B cell (primary cell): ENCODE measurements around the gene SLC16A1. TPM values are rescaled to one million over a fixed set of nuclear protein-coding genes. Genes with fewer than 3 reads are reported as not detected.

Source experiments
- ATAC-seq: fragments of 200-7000 bp; cut with Tn5 transposase; one replicate; pipeline ENCODE4 v1.10.0; 2021; ENCODE audit warnings: low read depth, mild to moderate bottlenecking, moderate number of reproducible peaks, moderate library complexity
- CTCF ChIA-PET: fragments of 350-600 bp; sonication (Branson Sonifier 250); formaldehyde crosslinking; loops from one replicate; lab custom pipeline; 2021; ENCODE audit warnings: antibody characterized with exemption, inconsistent platforms; lab: Charles Lee
- POLR2A ChIA-PET: fragments of 350-600 bp; sonication (Branson Sonifier 250); formaldehyde crosslinking; loops from one replicate; lab custom pipeline; 2021; ENCODE audit warnings: antibody characterized with exemption; lab: Charles Lee
- DNase-seq: peaks from one replicate; pipeline ENCODE4 v3.0.0; 2013
- H2AFZ ChIP-seq: 2 replicates; pipeline ENCODE4 v1.6.1; 2012; ENCODE audit warnings: mild to moderate bottlenecking, low read depth, low read length; ENCODE audit not compliant: insufficient read depth, poor library complexity, severe bottlenecking
- H3K27ac ChIP-seq, 2 donors: 1 replicate in 1 of 2; 2 replicates in 1 of 2; pipeline ENCODE4 v1.5.1; 2012 to 2013; ENCODE audit warnings: low read length in 2 of 2, mild to moderate bottlenecking in 2 of 2, moderate library complexity in 1 of 2
- H3K27me3 ChIP-seq, 4 experiments: fragments of 200-600 bp in 1 of 4; sonication (generic) in 1 of 4; replicated peaks in 1 of 4; 1 replicate in 2 of 4; 2 replicates in 2 of 4; pipeline versions ENCODE4 v1.6.1 to v1.7.0; 2013 to 2016; ENCODE audit warnings: low read length in 3 of 4, mild to moderate bottlenecking in 2 of 4, mixed read lengths in 1 of 4, moderate library complexity in 1 of 4; ENCODE audit not compliant: insufficient read depth in 4 of 4, control insufficient read depth in 3 of 4; ENCODE audit errors: control extremely low read depth in 1 of 4
- H3K36me3 ChIP-seq, 2 experiments: replicated peaks in 1 of 2; 1 replicate in 1 of 2; 2 replicates in 1 of 2; pipeline versions ENCODE4 v1.6.1 to v1.7.1; 2013; ENCODE audit warnings: low read length in 1 of 2; ENCODE audit not compliant: insufficient read depth in 2 of 2, control insufficient read depth in 1 of 2; ENCODE audit errors: control extremely low read depth in 1 of 2, extremely low read depth in 1 of 2
- H3K4me1 ChIP-seq, 2 donors: fragments of 200-600 bp in 1 of 2; sonication (generic) in 1 of 2; 1 replicate in 1 of 2; 2 replicates in 1 of 2; pipeline versions ENCODE4 v1.5.1 to v1.6.1; 2013 to 2017; ENCODE audit warnings: low read length in 2 of 2; ENCODE audit not compliant: control insufficient read depth in 2 of 2, insufficient read depth in 2 of 2
- H3K4me2 ChIP-seq: replicated peaks from 2 replicates; pipeline ENCODE3; 2012; ENCODE audit warnings: mild to moderate bottlenecking, low read depth, low read length; ENCODE audit not compliant: poor library complexity, severe bottlenecking
- H3K4me3 ChIP-seq, 5 experiments: fragments of 200-600 bp in 1 of 5; sonication (generic) in 1 of 5; 1 replicate in 3 of 5; 2 replicates in 2 of 5; pipeline versions ENCODE4 v1.5.1 to v1.7.0; 2011 to 2016; ENCODE audit warnings: low read length in 4 of 5, mild to moderate bottlenecking in 4 of 5, low read depth in 2 of 5, control low read depth in 1 of 5, moderate library complexity in 1 of 5; ENCODE audit not compliant: insufficient read depth in 1 of 5; ENCODE audit errors: control extremely low read depth in 1 of 5, extremely low read depth in 1 of 5
- H3K79me2 ChIP-seq: fragments of 200-600 bp; sonication (generic); one replicate; pipeline ENCODE4 v1.6.0; 2016; ENCODE audit warnings: low read length; ENCODE audit not compliant: control insufficient read depth, insufficient read depth
- H3K9ac ChIP-seq: fragments of 200-600 bp; sonication (generic); 2 replicates; pipeline ENCODE4 v1.6.1; 2017; ENCODE audit warnings: mild to moderate bottlenecking, low read length, moderate library complexity
- H3K9me3 ChIP-seq, 3 donors: one replicate each; pipeline versions ENCODE4 v1.6.1 to v1.7.1; 2013; ENCODE audit warnings: low read length in 2 of 3; ENCODE audit not compliant: control insufficient read depth in 2 of 3, insufficient read depth in 1 of 3; ENCODE audit errors: control extremely low read depth in 1 of 3
- H4K20me1 ChIP-seq: 2 replicates; pipeline ENCODE4 v1.6.0; 2012; ENCODE audit warnings: mild to moderate bottlenecking, low read length; ENCODE audit not compliant: insufficient read depth, control insufficient read depth, poor library complexity, severe bottlenecking
- H3K27ac Mint-ChIP-seq: one replicate; pipeline ENCODE4 v1.8.0; 2021; ENCODE audit warnings: mixed read lengths
- H3K27me3 Mint-ChIP-seq: one replicate; pipeline ENCODE4 v1.8.0; 2021; ENCODE audit warnings: mixed read lengths
- H3K4me1 Mint-ChIP-seq: one replicate; pipeline ENCODE4 v1.8.0; 2021; ENCODE audit warnings: mixed read lengths
- H3K4me3 Mint-ChIP-seq: one replicate; pipeline ENCODE4 v1.8.0; 2021; ENCODE audit warnings: mixed read lengths
- H3K9me3 Mint-ChIP-seq: one replicate; pipeline ENCODE4 v1.8.0; 2022; ENCODE audit warnings: mixed read lengths; ENCODE audit not compliant: insufficient read depth
- EZH2 ChIP-seq: IDR thresholded peaks from 2 replicates; pipeline ENCODE4 v1.6.1; 2012; ENCODE audit warnings: borderline replicate concordance, low read depth, mild to moderate bottlenecking, moderate library complexity, low read length; ENCODE audit not compliant: insufficient read depth, poor library complexity, severe bottlenecking
- WGBS: methylation state at CpG from one replicate; pipeline ENCODE4 v1.1.5; 2013; ENCODE audit warnings: missing lambda C conversion rate; ENCODE audit not compliant: insufficient coverage; 5-methylcytosine and 5-hydroxymethylcytosine counted together
- intact Hi-C: fragments of 100-400 bp; cut with micrococcal nuclease; formaldehyde crosslinking; loops from one replicate; pipeline ENCODE4 v1.10.0; 2022
- polyA plus RNA-seq: library from polyadenylated mRNA; depleted of rRNA; stranded (reverse); fragments of >200 nt; gene quantifications from 2 replicates; pipeline ENCODE4 v1.2.3, GENCODE V29; 2012
- total RNA-seq, 2 donors: library from RNA; stranded (reverse); fragments of 120-200 nt in 1 of 2; gene quantifications; 1 replicate in 1 of 2; 2 replicates in 1 of 2; pipeline versions ENCODE4 v1.2.3 to v1.2.4, GENCODE V29; 2013 to 2022
- TF ChIP-seq, protein P1 (sequence below): fragments of 200-600 bp; IDR thresholded peaks from one replicate; pipeline ENCODE4 v1.8.0; 2022; ENCODE audit warnings: antibody characterized with exemption, mild to moderate bottlenecking

The SLC16A1 gene
- total and polyA plus RNA-seq, 2 donors (not counting 1 experiment from before 2014, with no cell fraction given): 2.1 to 13.0 TPM

DNA sequence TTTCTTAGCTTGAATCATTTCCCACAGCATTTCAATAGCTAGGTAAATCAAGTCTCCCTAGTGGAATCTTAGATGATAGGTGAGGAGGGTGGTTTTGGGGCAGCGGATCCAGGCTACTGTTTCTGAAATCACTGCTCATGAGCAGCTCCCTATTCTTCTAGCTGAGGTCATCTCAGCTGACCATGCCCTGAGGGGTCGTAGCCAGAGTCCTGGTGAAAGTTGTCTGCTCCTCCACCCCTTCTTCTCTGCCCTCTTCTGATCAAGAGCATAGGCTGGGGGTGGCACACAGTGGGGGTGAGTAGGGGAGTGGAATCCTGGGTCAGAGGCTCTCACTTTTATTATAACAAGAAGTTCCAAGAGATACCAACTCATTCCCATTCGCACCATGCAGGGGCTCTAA, 76.2 kb downstream of the SLC16A1 start:
- CTCF ChIA-PET: interaction anchor here (0.7 to 7.0 kb wide), 15 partner anchors 9 to 797 kb away, joined by 3 to 83 read pairs (median 4); partner anchors contain the start of genes LRIG2, PPM1J and SLC16A1

GRCh38 chr1:112878321-112878720, 77.7 kb downstream of the SLC16A1 start:
- Mint-ChIP-seq H3K27ac (no peak overlapping the region), H3K9me3 (no peaks in the 10 kb centered on the region), H3K4me3 (no peak overlapping the region), H3K4me1 (no peaks in the 10 kb centered on the region), H3K27me3 (peaks cover 7% of the 10 kb centered on the region)
- intact Hi-C loops: no loop called here
- H3K4me2 ChIP-seq: no peak overlapping the region
- no peaks in the 10 kb centered on the region for H3K79me2 ChIP-seq
- ATAC-seq (no peak), DNase-seq (no peak)
- H2AFZ ChIP-seq: no peak overlapping the region
- CTCF ChIA-PET: interaction anchor here (0.6 to 7.0 kb wide), 3 partner anchors 52 to 195 kb away, joined by 4 to 83 read pairs (median 9); partner anchors contain the start of gene LRIG2
- no peaks in the 10 kb centered on the region for H3K36me3 ChIP-seq
- no peaks in the 10 kb centered on the region for H4K20me1 ChIP-seq
- H3K4me1 ChIP-seq: no peaks in the 10 kb centered on the region
- WGBS: 88% methylated on average over 9 of the region's 9 CpGs
- no peak overlapping the region for H3K27ac ChIP-seq
- TF ChIP-seq, protein P1, sequence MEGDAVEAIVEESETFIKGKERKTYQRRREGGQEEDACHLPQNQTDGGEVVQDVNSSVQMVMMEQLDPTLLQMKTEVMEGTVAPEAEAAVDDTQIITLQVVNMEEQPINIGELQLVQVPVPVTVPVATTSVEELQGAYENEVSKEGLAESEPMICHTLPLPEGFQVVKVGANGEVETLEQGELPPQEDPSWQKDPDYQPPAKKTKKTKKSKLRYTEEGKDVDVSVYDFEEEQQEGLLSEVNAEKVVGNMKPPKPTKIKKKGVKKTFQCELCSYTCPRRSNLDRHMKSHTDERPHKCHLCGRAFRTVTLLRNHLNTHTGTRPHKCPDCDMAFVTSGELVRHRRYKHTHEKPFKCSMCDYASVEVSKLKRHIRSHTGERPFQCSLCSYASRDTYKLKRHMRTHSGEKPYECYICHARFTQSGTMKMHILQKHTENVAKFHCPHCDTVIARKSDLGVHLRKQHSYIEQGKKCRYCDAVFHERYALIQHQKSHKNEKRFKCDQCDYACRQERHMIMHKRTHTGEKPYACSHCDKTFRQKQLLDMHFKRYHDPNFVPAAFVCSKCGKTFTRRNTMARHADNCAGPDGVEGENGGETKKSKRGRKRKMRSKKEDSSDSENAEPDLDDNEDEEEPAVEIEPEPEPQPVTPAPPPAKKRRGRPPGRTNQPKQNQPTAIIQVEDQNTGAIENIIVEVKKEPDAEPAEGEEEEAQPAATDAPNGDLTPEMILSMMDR: no peak
- no peak for TF ChIP-seq EZH2
- no peaks in the 10 kb centered on the region for H3K9me3 ChIP-seq
- no peak overlapping the region for H3K4me3 ChIP-seq
- POLR2A ChIA-PET: no interaction called here
- H3K9ac ChIP-seq: no peak overlapping the region
- H3K27me3 ChIP-seq: peaks cover 0 to 5% (median 0%) of the 10 kb centered on the region in 4 experiments

More for the DNA sequence above, 76.2 kb downstream of the SLC16A1 start:
- TF ChIP-seq, protein P1: no peak
- TF ChIP-seq EZH2: no peak
- H3K27ac ChIP-seq: no peak overlapping the region
- H3K79me2 ChIP-seq: no peaks in the 10 kb centered on the region
- H3K4me3 Mint-ChIP-seq: no peak overlapping the region
- intact Hi-C loops: loop anchor here (2.0 to 5.0 kb wide), 2 partner anchors 163 to 193 kb away; partner anchors contain the start of genes LRIG2 and PPM1J
- no peak overlapping the region for H3K4me3 ChIP-seq
- H3K4me2 ChIP-seq: no peak overlapping the region
- WGBS: no CpG with 5 or more reads among the region's 3 CpGs
- H3K27me3 ChIP-seq: peaks cover 0 to 5% (median 0%) of the 10 kb centered on the region in 4 experiments
- no peaks in the 10 kb centered on the region for H3K4me1 Mint-ChIP-seq
- H3K36me3 ChIP-seq: no peaks in the 10 kb centered on the region
- H3K4me1 ChIP-seq: no peaks in the 10 kb centered on the region
- no peaks in the 10 kb centered on the region for H3K9me3 ChIP-seq
- H3K27me3 Mint-ChIP-seq: peaks cover 7% of the 10 kb centered on the region
- DNase-seq (no peak), ATAC-seq (no peak)
- no peak overlapping the region for H3K27ac Mint-ChIP-seq
- no peak overlapping the region for H2AFZ ChIP-seq
- no peaks in the 10 kb centered on the region for H4K20me1 ChIP-seq
- no peak overlapping the region for H3K9ac ChIP-seq
- POLR2A ChIA-PET: no interaction called here
- no peaks in the 10 kb centered on the region for H3K9me3 Mint-ChIP-seq
